SHP77 (cell line): Measurements from ENCODE around the gene PGK2.
"Not testable (repeated sequence)": the region's sequence is repeated elsewhere in the genome, so short reads cannot be mapped to it uniquely, and the experiment has no call there.

Source experiments
- DNase-seq, 2 experiments: peaks; one replicate each; lab custom pipeline; 2025; lab: John Stamatoyannopoulos, UW

Gene PGK2

DNA sequence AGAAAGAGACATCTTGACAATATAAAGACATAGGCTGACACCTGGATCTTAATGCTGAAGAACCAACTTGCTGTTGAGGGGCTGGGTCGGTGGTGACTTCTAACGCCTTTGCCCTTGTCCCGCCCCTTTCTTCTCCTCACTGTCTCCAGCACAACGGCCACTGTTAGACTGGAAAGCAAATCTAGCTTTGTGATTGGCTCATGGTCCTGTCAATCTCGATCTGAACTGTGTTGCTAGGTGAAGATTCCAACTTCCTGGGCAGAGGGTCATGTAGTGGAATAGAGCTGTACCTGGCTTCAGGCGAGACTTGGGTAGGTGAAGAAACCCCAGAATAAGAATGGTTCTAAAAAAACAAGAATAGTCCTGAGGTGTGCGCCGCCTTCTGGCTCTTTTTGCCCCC is at the start of gene PGK2:
Gene PGK2 (minus strand): TSS at position 110 of the 400 bp plus-strand sequence. CDS start 98 bp downstream, at position 12.
- no peak for DNase-seq

DNA sequence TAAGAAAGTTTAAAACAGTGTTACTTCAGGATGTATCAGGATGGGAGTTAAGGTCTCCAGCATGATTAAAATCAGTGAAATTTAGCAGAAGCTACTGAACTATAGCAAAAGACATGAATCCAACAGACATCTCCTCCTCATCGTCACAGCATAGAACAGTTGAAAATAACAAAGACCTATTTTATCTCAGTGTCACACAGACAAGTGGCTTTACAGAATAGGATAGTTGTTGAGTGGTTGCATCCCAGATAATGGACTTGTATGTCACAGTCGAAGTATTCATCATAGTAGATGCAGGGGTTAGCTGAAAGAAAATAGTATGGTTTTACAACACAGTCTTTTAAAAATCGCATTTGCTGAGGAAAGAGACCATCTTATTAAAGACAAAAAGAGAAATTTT is 48.1 kb upstream of the PGK2 start:
- no peak for DNase-seq

DNA sequence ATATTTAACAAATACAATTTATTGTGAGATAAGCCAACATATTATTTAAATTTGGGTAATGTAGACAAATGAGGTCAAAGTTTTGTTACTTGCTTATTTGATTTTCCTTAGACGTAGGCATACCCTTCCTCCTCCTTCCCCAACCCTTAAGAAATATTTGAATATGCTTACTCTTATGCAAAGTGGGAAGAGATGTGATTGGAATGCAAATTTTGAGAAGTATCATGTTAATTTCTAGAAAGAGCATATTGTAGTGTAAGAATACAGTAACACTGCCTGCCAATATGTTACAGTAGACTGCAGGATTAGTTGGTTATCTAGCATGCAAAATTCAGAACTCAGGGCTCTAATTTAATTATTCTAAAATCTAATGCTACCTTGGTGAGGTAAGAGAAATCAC is 46.3 kb upstream of the PGK2 start:
- DNase-seq, result no peak

DNA sequence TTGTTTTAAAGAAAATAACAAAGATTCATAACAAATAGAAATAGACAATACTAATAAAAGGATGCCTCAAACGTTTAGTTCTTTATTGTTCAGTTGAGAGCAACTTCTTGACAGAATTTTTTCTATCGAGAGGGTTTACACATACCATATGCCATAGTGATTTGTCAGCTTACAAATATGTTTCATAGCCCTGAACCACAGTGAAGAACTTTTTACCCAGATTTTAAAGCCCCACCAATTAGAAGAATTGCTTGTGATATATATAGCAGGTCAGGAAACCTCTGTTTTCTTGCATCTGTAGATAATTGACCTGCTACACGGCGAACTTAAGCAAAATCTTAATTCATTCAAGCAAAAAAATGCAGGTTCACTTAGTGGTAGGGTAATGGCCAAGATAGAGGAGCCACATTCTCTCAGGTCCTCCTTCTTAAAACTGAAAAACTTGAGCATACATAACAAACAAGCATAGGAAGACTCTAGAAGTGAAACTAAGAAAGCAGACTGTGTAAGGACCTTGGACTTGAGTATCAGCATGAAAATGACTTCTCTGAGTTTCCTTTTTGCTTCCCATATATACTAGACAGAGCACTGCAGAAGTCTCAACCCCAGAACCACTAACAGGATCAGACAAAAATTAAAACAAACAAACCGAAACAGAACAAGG is 39.8 kb upstream of the PGK2 start:
- no peak for DNase-seq

DNA sequence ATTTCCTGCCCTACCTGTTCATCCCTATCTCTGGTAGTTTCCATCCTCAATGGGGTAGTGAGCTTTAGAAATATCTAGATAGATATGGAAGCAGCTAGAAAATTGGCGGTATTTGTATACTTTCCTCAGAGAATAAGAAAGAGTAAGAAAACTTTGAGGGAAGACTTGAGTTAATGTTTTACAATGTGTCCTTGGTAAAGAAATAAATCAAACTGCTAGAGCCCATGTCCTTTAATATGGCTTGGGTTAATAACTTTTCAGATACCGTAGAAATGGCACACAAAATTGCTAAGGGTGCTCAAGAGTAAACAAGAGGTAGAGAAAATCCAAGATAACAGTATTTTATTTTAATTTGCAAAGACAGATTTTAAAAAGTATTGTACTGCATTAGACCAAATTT is 28.1 kb upstream of the PGK2 start:
- no peak for DNase-seq

DNA sequence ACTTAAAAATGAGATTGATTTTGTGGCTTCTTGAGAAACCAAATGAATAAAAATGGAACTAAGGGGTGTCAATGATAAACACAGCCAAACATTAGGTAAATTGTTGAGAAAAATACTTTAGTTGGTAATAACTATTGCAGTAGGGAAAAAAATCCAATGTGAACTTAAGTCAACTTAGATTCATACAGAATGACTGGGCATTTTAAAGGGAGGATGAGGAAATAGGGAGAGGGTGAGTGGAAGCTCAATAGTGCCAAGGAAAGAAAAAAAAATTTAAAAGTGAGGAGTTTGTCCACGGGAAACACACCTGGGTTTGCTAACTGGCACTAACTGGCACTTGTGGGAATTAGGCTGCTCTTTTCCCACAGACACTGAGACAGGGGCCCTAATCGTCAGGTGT is 26.2 kb upstream of the PGK2 start:
- no peak for DNase-seq

DNA sequence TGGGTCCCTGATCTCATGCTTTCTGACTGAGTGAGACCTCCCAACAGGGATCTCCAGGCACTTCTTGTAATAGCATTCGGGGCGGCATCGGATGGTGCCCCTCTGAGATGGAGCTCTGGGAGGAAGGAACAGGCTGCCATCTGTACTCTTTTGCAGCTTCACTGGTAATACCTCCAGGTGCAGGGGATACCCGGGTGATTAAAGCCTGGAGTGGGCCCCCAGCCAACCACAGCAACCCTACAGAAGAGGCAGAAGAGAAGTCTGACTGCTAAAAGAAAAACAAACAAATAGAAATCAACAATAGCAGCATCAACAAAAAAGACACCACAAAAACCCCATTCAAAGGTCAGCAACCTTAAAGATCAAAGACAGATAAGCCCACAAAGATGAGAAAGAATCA is 19.1 kb upstream of the PGK2 start:
- DNase-seq, result no peak

DNA sequence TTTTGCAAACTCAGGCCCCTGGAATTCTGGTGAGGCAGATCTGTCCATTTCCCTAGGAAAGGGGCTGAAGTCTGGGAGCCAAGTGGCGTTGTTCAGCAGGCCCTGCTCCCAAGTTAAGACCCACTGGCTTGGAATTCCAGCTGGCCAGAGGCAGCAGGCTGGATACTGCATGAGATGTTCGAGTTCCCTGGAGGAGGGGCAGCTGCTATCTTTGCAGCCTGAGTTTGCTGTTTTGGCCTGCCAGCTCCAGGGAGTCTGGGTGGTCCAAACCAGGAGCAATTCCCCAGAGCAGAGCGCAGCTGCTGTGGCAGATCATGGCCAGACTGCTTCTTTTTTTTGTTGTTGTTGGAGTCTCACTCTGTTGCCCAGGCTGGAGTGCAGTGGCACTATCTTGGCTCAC is 18.2 kb upstream of the PGK2 start:
- no peak for DNase-seq

DNA sequence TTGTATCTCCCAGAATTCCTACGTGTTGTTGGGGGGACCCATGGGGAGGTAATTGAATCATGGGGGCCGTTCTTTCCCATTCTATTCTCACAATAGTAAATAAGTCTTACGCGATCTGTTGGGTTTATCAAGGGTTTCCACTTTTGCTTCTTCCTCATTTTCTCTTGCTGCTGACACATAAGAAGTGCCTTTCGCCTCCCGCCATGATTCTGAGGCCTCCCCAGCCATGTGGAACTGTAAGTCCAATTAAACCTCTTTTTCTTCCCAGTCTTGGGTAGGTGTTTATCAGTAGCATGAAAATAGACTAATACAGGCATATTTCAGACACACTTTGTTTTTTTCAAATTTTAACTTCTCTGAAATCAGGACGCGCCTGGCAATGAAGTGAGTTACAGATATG is 14.4 kb upstream of the PGK2 start:
- DNase-seq, result no peak

DNA sequence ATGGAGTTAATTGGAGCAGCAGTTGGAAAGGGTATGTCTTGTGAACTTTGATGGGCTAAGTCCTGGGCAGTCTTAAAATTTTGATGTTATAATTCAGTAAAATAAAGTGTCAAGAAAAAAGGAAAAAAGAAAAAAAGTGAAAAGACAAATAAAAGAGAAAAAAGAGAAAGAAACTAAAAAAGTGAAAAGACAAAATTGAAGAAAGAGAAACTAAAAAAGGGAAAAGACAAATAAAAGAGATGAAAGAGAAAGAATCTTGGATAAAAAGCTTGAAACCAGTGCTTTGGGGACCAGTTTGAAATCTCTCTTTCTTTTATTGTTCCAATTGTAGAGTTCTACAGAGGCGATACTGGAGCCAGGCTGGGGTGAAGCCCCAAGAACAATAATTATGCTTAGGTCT is 12.0 kb upstream of the PGK2 start:
- DNase-seq, result no peak

DNA sequence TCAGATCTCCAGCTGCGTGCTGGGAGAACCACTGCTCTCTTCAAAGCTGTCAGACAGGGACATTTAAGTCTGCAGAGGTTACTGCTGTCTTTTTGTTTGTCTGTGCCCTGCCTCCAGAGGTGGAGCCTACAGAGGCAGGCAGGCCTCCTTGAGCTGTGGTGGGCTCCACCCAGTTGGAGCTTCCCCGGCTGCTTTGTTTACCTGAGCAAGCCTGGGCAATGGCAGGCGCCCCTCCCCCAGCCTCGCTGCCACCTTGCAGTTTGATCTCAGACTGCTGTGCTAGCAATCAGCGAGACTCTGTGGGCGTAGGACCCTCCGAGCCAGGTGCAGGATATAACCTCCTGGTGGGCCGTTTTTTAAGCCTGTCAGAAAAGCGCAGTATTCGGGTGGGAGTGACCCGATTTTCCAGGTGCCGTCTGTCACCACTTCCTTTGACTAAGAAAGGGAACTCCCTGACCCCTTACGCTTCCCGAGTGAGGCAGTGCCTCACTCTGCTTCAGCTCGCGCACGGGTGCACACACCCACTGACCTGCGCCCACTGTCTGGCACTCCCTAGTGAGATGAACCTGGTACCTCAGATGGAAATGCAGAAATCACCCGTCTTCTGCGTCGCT is 9.9 kb upstream of the PGK2 start:
- not testable (repeated sequence) for DNase-seq

DNA sequence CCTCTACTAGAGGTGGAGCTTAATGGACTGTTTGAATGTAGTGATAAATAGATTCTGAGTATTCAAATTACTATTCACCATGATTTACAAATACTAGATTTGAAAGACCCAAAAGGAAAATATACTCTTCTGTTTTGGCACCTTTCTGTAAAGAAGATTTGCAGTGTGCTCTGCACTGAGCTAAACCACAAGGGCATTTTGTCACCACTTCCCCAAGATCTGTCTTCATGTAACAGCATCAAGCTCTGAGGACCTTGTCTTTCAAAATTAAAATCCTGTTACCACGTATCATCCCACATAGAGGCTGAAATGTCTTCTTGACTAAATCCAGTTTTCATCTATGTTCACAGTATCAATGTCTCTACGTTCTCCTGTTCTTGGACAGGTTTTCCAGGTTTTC is 3.3 kb upstream of the PGK2 start:
- no peak for DNase-seq

DNA sequence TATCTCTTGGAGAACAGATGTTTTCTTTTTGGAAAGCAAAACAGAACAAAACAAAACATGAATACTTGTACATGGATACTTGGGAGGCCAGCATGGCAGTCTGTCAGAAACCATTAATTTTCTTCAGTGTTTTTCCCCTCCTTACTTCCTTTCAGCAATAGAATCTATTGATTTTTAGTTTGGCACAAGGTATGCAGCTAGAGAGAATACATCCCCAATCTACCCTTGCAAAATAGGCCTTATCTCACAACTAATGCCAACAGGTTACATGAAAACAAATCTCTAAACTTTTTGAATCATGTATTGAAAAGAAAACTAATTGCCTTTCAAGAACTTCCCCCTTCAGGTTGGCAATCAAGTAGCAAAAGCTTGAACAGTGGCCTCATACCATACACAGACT is 2.8 kb downstream of the PGK2 start:
- DNase-seq, result no peak

DNA sequence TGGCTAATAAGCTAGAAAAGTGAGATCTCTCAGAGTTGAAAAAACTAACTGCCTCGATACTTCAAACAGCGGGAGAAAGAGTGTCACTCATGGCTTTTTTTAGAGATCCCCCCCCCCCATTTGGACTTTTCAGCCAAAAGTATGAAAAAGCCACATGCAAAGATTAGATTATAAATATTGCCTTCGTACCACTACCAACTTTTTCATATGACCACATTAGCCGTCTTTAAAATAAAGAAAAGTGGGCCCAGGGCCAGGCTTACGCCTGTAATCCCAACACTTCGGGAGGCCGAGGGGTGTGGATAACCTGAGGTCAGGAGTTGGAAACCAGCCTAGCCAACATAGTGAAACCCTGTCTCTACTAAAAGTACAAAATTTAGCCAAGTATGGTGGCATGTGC is 4.4 kb downstream of the PGK2 start:
- no peak for DNase-seq

DNA sequence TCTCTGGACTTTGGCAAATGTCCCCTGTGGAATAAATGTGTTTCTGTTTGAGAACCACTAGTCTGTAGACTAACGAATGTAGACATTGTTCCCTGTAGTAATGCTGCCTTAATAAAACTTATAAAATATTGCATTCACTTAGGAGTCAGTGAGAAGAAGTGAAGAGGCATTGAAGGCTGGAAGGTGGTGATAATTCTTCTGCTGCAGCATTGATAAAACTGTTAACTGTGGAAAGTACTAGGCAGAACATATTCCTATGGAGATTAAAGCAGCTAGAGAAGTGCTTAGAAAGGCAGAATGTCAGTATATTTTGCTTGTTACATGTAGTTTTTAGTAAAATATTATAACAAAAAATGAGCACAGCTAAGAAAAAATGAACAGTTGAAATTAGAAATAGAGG is 4.8 kb downstream of the PGK2 start:
- no peak for DNase-seq

DNA sequence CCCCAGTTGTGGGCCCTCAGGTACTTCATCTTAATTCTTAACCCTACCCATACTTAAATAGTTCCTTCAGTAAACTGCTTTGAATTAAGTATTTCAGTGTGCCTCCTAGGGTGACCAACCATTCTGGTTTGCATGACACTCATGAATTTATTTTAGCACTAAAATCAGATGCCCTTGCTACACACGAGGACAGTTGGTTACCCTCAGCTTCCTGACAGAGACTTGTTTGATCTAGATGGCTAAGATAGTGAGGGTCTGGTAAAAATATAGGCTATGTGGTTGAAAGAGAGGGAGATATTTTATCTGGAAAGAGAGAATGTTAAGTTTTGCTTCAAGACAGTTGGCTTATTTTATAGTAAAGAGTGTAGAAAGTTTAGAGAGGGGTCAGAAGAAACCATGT is 10.6 kb downstream of the PGK2 start:
- no peak for DNase-seq

DNA sequence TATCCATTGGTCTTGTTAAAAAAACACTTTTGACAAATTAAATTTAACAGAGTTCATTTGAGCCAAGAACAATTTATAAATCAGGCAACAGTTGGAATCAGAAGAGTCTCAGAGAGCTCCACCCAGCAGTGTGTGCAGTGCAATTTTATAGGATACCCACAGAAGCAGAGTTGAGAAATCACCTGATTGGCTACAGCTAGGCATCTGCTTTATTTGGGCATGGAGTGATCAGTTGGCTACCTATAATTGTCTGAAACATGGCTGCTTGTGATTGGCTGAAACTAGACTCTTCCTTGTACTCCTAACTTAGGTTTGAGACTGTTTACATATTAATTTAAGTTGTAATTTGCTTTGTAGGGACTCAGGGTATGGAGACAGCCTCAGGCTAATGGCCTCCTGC is 12.0 kb downstream of the PGK2 start:
- DNase-seq, result no peak

DNA sequence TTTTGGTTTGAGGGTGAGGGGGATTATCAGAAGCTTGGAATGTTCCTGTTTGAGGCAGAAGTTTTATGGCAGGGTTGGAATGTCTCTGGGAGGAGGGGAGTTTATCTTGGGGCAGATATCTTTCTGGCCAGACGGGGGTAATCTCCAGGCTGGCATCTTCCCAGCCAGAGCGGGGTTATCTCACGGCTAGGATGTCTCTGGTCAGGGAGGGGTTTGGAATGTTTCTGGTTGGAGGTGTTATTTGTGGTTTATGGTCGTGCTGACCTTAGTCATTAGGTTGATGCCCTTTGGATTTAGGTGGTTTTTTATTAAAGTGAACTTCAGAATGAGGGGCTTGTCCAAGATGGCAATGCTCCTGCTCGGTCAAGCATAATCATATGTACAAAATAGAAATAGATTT is 14.8 kb downstream of the PGK2 start:
- DNase-seq, result no peak

DNA sequence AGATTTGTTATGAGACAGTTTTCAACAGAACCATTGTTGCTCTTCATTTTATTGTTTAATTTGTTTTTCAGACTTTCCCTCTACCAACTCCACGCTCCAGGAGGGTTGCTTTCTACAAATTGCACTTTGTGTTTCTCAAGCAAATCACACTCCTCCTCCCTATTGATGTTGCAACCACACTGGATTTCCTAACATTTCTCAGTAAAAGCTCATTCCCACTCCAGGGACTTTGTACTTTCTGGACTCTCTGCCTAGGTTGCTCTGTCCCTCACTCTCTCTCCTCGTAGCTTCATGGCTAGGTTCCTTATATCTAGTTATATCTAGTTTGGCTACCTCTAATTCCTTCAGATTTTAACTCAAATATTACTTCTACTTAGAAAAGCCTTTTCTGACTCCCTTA is 20.3 kb downstream of the PGK2 start:
- no peak for DNase-seq

DNA sequence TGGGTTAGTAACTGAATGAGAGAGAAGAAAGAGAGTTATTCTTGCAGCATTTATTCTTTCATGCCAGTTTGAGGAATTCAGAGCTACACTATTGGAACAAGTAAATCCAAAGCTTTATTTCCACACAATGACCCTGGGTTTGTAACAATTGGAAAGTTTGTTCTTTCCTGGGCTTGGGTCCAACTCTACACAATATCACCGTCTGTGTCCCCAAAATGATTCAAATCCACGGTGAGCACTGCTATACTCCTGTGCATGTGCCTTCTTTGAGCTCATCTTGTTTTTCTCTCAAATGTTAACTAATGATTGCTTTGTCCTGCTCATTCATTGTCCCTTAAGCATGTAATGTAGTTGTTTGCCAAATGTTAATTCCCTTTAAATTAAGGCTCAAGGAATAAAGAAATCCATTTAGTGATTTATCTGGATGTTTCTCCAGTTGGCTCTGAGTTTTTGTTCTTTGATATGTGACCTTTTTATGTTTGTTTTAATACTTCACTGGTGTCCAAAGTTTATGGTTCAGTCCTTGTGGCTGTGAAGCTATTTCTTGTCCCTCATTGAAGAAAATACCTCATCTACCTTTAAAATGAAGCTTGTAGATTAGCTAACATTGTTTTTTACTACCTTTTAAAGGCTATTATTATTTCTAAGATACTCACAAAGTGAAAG is 22.4 kb downstream of the PGK2 start:
- DNase-seq, result no peak

DNA sequence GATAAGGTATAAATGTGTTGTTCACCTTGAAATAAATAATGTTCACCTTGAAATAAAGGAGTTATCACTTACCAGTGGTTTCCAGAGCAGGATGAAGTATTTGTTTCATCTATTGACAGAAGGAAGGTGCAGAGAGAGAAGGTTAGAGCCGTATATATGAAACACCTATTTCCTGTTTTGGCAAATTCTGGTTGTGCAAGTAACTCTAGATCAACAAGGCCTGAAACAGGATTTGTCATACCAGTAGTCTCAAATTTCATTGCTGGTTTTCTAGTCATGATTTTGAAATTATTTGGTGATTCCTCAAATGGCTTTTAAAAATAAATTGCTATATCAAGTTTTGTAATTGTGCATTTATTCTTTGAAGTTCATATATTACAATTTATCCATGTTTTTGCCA is 42.8 kb downstream of the PGK2 start, which contains the start of gene CRISP3:
Gene CRISP3 (minus strand): TSS at position 130 of the 400 bp plus-strand sequence. CDS start 21 bp downstream, at position 109.
- DNase-seq, result no peak

DNA sequence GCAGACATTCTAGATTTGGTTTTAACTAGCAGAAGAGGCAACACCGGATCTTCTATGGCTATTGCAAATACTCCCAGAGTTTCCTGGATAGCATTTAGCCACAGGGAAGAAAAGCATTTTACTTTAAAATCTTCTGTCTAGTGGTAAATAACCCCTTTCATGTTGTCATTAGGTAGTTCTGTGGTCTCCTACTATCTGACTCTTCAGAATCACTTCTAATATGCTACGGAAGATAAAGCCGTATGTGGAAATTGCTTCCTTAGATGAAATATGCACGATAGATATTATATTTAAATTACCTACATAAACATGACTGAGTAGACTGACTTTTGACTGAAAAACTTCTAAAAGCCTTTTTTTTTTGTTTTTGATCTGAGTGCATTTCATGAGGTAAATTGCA is 43.7 kb downstream of the PGK2 start:
- no peak for DNase-seq

DNA sequence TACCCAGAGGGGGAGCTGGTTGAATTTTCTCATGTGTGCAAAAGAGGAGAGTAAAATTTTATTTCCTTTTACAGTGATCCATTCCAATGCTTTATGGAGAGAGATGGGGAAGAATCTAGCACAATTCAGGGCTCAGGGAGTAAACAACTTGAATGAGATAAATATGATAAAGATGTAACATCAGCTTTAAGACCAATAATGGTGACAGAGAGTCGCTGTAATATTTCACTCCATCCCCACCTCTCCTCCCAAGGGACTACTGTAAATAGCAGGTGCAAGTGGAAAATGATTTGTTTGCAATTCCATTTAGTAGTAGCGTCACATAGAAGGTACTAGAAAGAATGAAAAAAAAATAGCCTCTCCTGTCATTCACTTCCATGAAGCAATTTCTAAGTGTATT is 47.7 kb downstream of the PGK2 start:
- peak in 1 of 2 experiments; percentile 1 for DNase-seq
